ENCODE measurements around the gene DERL2. TPM values are rescaled to one million over a fixed set of nuclear protein-coding genes. Genes with fewer than 3 reads are reported as not detected.
A peak's percentile ranks its signal among the peaks of the same experiment; 100 is the strongest.

Gene DERL2
- total RNA-seq, result 27.7 TPM
- long read RNA-seq, full-length matches to known transcripts, result 13 of 22 reads
- long read RNA-seq, partial matches to known transcripts, result 0 of 22 reads
- long read RNA-seq, other reads (novel, unspliced or antisense), result 9 of 22 reads

DNA sequence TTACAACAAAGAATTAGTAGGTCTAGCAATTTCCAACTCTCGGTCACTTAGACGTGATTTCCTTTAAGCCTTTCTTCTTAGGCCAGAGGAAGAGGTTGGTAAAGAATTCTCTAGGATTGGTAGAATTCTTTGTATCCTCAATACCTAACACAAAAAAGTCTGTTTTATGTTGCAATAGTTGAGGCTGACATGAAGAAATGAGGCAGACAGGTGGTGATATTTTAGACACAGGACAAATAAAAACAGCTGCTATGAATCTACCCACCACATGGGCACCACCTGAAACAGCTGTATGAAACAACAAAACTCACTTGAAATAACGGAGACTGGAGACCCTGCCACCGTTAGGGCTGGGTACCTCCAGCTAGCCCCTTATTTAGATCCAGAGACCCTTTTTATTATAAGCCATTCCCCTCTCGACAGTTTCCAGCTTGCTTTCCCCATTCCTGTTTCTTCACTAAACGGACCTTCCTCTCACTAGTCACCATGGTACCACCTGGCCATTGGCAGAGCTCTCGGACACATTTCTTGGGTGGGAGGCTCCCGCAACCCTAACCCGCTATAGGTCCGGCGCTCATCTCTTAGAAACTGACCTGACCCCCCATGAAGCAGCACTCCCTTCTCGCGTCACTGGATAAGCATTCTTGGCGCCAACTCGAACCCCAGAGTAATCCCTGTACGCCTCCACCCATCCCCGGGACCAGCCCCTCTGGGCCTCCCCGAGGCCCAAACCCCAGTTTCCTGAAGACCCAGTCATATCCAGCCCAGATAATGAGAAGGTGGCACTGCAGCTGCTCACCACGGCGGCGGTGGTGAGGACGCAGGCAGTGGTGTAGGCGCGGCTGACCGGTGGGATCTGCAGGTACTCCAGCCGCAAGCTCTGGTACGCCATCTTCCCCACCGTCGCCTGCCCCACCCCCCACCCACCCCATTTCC, at the start of gene DERL2:
Gene DERL2 (minus strand): TSS at position 909 of the 936 bp plus-strand sequence. CDS start 17 bp downstream, at position 892.
- ATAC-seq, result peak; percentile 10
- intact Hi-C loops (cut with DNase I), result no loop called here
- DNase-seq (ENCODE audit: missing footprints), result no peak

DNA sequence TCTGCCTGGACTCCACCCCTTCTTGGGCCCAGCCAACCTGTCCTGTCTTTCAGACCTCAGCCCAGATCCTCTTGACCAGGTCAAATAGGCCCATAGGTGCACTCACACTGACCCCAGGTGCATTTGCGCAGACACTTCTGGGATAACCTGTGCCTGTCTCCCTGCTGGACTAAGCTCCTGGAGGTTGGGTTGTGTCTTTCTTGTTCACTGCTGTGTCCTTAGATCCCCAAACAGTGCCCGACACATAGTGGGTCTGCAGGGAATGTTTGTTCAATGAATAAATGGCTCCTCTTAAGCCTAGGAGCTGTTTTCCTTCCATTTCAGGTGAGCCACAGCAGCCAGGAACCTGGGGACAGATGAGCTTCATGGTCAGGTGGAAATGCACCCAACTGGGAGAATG, 49.5 kb upstream of the DERL2 start:
- no peak for ATAC-seq
- intact Hi-C loops (cut with DNase I), result no loop called here
- DNase-seq (ENCODE audit: missing footprints), result no peak

DNA sequence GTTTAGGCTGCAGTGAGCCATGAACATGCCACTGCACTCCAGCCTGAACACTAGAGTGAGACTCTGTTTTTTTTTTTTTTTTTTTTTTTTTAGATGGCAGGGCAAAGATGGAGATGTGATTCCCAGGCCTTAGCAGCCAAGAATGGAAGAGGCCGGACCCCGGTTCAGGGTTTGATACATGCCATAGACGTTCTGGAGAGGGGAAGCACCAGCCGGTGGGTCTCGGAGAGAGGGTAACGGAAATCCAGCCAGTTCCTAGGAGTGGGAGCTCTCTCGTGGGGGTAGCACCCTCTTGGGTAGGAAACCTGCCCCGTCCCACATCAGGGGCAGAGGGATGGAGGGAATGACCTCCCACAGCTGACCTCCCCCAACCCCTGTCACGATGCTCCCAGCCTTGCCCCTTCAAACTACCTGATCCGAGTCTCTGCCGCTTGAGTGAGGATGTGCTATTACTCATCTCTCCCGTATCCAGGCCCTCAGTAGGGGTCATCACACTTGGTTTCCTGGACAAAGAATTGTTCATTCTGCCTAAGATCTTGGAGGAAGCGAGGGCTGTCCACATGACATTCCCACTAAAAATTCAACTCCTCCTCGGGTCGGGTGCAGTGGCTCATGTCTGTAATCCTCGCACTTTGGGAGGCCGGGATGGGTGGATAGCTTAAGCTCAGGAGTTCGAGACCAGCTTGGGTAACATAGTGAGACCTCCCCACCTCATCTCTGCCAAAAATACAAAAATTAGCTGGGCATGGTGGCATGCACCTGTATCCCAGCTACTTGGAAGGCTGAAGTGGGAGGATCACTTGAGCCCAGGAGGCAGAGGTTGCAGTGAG, 47.7 kb upstream of the DERL2 start:
- ATAC-seq (no peak), DNase-seq (ENCODE audit: missing footprints) (no peak)
- intact Hi-C loops (cut with DNase I), result no loop called here

DNA sequence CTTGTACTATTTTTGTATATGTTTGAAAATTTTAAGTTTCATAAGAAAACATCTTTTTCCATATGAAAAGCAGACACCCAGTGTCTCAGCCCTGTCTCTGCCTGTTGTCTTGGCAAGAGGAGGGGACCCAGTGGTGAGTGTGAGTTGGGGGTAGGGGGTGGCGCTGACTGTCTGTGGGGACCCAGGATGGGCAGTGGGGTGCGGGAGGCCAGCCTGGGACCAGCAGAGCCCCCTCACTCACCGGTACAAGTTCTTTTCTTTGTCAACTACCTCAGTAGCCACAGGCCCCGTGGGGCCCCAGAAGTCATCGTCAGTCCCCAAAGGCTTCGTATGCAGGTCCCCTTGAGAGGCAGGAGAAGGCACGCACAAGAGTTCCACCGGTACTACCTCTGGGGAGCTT, 46.6 kb upstream of the DERL2 start:
- ATAC-seq (no peak), DNase-seq (ENCODE audit: missing footprints) (no peak)
- intact Hi-C loops (cut with DNase I), result no loop called here

DNA sequence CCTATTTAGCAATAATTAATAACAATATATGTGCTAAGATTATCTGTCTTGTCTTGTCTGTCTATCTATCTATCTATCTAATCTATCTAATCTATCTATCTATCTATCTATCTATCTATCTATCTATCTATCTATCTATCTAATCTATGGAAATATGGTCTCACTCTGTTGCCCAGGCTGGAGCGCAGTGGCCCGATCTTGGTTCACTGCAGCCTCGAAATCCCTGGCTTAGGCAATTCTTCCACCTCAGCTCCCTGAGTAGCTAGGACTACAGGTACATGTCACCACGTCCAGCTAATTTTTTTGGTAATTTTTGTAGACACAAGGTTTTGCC, 45.1 kb upstream of the DERL2 start:
- ATAC-seq, result no peak
- no peak for DNase-seq (ENCODE audit: missing footprints)
- intact Hi-C loops (cut with DNase I), result no loop called here

DNA sequence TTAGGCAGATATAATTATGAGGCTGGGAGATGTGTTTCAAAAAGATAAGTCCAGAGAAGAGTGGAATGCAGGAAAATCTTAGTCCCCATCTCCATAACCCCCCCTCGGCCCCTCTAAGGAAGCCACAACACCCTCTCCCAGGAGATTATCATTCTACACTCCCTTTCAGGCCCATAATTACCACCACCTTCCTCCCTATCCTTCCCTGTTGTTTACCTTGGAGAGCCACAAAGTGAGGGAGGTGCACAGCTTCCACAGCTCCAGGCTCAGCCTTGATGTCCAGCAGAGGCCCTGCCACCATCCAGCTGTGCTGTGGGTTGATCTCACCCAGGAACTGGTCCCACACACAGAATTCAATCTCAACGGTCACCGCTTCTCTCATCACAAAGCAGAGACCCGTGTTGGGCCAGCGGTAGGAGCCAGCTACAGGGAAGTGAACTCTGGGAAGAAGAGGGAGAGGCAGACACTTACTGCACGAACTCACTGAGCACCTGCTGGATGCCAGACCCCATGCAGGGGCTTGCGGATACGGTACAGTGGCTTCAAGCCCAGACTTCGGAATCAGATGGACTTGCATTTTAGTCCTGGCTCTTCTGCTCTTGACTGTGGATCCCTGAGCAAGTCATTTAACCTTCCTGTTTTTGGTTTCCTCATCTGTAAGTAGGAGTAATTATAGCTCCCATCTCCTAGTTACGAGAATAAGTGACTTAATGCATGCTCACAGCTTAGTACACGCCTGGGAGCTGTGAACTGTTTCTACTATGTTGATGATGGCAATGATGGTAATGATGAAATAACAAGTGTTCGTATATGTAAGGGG, 44.5 kb upstream of the DERL2 start:
- DNase-seq (ENCODE audit: missing footprints) (no peak), ATAC-seq (no peak)
- intact Hi-C loops (cut with DNase I), result no loop called here

DNA sequence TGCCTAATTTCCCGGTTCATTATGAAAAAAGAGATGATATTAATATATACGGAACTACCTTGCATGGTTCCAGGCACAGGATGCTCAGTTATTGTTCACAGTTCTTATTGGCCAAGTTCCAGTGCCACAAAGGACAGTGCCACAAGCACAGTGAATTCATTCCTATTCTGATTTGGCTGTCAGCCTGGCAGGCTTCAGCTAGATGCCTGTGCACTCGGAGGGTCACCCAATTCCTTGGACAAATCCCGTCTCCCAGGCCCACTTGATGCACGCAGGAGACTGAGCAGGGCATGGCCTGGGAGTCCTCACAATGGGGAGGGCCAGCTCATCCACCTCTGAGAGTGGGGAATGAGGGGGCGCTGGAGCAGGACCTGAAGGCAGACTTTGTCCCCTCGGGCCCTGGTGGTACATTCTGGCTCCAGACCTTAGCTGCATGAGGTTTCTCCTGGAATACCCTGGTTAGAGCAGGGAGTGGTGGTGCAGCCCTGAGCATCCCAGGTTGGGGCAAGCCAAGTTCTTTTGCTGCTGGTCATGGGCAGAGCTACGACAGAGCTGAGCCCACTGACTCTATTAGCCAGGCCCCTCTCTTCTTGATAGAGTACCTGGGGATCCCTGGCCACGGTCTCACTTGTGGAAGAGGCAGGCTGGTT, 41.7 kb upstream of the DERL2 start:
- intact Hi-C loops (cut with DNase I), result no loop called here
- no peak for ATAC-seq
- no peak for DNase-seq (ENCODE audit: missing footprints)

DNA sequence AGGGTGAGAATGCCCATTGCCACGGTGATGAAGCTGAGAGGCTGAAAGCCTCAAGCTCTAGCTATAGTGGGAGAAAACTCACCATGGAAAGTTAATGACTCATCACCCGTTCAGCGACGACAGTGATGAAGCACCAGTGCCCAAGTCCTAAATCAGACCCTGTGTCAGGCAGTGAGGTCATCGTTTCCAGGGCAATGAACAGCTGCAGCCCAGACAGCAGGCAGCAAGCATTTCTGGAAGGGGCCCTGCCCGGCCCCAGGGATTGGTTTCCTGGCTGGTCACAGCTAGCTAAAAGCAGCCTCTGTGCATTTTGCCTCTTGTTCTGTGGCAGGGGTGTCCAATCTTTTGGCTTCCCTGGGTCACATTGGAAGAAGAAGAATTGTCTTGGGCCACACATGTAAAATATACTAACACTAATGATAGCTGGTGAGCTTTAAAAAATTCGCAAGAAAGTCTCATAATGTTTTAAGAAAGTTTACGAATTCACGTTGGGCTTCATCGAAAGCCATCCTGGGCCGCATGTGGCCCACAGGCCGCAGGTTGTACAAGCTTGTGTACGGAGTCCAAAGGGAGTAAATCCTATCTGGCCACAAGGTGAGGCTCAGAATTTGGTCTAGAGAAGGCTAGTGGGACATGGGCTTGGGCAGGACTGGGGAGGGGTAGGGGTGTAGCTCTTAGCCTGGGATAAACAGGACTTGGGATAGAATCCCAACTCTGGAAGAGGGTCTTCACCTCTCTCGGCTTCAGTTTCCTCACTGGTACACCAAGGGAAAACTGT, 41.0 kb upstream of the DERL2 start:
- intact Hi-C loops (cut with DNase I), result no loop called here
- DNase-seq (ENCODE audit: missing footprints), result no peak
- peak; percentile 91 for ATAC-seq

DNA sequence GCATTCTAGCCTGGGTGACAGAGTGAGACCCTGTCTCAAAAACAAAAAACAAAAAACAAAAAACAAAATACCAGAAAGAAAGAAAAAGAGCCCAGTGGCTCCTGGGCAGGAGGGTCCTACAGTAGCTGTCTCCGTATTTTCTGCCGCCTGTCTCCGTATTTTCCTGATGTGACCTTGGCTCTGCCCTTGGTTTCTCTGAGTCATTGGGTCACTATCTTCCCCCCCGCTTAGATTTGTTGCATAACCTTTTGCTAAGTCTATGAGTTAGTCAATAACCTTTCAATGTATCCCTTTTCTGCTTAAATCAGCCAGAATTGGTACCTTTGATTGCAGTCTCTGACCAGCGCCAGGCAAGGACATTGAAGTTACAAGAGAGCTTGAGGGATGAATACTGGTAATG, 37.3 kb upstream of the DERL2 start:
- DNase-seq (ENCODE audit: missing footprints) (no peak), ATAC-seq (no peak)
- intact Hi-C loops (cut with DNase I), result no loop called here

DNA sequence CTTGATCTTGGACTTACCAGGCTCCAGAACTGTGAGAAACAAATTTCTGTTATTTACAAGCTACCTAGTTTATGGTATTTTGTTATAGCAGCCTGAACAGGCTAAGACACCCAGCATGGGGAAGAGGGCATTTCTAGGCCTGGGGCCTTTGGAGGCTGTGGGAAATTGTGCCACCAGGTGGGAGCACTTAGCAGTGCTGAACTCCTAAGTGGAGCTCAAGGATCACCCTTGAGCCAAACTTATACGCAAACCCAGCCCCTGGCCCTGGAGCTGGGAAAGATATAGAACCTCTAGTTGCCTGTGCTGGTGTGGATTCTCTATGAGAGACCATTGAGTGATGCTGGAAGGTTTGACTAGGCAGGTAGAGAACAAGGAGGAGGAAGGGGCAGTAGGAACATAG, 36.5 kb upstream of the DERL2 start:
- no peak for ATAC-seq
- no peak for DNase-seq (ENCODE audit: missing footprints)
- intact Hi-C loops (cut with DNase I), result no loop called here

DNA sequence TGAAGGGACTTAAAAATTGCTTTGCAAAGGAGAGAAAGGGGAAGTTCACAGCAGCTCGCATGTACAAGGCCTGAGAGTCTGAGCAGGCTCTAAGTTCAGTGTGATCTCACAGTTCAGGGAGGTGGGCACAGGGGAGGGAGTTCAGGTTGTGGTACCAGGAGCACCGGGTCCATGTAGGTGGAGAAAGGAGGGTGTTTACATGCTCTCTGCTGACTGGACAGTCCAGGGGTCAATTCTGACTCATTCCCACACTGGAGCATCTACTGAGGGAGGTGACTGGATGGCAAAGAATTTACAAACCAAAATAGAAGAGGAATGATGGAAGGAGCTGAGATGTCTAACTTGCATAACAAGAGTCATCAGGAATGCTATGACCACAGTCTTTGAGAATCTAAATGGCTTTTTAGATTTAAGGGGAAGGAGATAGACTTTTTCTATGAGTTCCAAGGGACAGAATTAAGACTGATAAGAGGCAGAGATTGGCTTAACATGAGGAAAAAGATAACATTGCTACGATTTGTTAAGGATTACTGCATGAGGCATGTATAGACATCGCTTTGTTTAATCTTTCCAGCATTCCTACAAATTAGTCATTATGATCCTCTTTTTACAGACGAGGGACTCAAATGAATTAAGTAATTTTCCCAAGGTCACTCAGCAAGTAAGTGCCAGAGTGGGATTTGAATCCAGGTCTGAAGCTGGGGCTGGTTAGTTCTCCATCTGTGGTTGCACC, 30.2 kb upstream of the DERL2 start:
- no peak for DNase-seq (ENCODE audit: missing footprints)
- intact Hi-C loops (cut with DNase I), result no loop called here
- no peak for ATAC-seq

DNA sequence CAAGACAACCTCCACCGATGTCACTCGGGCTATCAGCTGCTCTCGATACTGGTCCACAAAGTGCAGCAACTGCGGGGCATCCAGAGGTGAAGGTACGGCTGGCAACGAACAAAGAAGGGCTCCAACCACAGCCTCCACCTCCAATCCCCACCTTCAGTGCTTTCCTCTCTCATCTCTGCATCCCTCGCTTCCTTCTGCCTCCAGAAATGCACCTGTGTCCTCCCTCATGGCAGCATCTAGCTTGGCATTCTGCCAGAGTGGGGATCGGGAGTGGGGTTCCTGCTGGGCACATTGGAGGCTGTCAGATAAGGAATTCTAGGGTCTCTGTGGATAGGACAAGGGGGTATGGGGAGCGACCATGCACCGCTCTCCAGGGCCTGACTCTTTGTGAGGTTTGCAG, 29.0 kb upstream of the DERL2 start:
- ATAC-seq (no peak), DNase-seq (ENCODE audit: missing footprints) (no peak)
- intact Hi-C loops (cut with DNase I), result no loop called here

DNA sequence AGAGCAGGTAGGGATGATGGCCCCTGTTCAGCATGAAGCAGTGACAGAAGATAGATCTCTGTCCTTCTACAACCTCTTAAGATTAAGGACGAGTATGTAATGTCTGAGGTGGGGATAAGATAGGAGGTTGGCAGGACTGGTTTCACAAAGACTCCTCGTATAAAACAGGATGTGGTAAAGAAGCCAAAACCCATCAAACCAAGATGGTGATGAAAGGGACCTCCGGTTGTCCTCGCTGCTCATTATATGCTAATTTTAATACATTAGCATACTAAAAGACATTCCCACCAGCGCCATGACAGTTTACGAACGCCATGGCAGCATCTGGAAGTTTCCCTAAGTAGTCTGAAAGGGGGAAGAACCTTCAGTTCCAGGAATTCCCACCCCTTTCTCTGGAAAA, 27.6 kb upstream of the DERL2 start:
- ATAC-seq (no peak), DNase-seq (ENCODE audit: missing footprints) (no peak)
- intact Hi-C loops (cut with DNase I), result no loop called here

DNA sequence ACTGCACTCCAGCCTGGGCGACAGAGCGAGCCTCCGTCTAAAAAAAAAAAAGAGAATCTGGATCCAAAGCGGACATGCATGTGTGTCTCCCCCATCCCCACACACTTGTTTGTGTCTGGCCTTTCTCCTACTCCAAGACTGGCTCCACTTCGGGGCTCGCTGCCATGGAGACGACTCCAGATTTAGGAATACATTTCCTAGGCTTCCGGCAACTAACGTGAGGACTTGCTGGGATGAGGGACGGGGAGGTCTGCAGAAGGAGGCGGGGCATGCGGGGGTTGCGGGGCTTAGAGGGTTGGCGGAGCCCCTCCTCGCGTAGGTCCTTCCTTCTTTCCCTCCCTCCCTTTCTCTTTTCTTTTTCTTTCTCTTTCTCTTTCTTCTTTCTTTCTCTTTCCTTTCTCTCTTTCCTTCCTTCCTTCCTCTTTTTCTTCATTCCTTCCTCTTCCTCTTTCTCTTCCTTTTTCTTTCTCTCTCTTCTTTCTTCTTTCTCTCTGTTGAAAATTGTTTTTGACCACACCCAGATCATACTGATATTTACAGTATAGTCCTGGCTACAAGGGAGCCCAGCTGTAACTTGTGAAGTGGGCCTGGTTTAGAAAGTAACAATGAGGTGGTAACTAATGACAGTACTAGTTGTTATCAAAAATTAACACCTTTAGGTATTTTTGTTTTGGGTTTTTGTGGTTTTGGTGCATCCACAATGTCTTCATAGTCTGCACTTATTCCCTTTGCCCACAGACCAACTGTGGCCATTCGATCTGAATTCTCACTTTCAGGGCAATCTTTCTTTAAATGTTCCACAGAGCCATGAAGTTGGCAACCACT, 25.6 kb upstream of the DERL2 start:
- ATAC-seq (no peak), DNase-seq (ENCODE audit: missing footprints) (no peak)
- intact Hi-C loops (cut with DNase I), result no loop called here

DNA sequence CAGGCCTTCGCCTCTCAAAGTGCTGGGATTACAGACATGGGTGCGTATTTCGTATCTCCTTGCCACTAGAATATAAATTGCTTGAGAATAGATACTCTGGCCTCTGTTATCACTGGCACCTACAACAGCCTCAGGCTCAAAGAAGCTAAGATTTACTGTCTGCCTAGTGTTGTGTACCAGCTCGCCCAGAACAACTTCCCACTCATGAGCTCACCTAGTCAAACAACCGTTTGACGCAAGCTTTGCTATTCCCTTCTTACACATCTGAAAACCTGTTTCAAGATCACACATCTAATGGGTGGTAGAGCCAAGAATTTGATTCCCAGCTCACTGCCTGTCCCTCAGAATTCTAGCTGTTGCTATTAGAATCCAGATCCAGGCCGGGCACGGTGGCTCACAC, 24.8 kb upstream of the DERL2 start:
- intact Hi-C loops (cut with DNase I), result no loop called here
- DNase-seq (ENCODE audit: missing footprints) (no peak), ATAC-seq (no peak)

DNA sequence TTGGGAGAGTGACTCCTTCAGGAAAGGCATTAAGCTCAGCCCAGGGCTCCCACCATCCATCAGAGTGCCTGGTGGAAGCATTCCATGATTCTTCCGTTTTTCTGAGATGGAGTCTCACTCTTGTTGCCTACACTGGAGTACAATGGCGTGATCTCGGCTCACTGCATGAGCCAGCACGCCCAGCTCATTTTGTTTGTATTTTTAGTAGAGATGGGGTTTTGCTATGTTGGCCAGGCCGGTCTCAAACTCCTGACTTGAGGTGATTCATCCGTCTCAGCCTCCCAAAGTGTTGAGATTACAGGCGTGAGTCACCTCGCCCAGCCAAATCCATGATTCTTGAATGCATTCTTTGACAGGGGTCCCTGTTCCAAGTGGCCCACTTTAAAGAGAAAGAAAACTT, 23.5 kb upstream of the DERL2 start:
- ATAC-seq (no peak), DNase-seq (ENCODE audit: missing footprints) (no peak)
- intact Hi-C loops (cut with DNase I), result no loop called here

All from Right ventricle myocardium inferior (tissue), 1 donor.